Fibroblast of the aortic adventitia (primary cell): ENCODE measurements around the gene CX3CL1. TPM values are rescaled to one million over a fixed set of nuclear protein-coding genes. Genes with fewer than 3 reads are reported as not detected.
A peak's percentile ranks its signal among the peaks of the same experiment; 100 is the strongest.
"Not testable (repeated sequence)": the region's sequence is repeated elsewhere in the genome, so short reads cannot be mapped to it uniquely, and the experiment has no call there.

Experiments used
- DNase-seq: peaks from one replicate; pipeline ENCODE4 v3.0.0-alpha.2; 2010; ENCODE audit warnings: low read depth
- H3K4me3 ChIP-seq: 2 replicates; pipeline ENCODE4 v1.5.1; 2011; ENCODE audit warnings: low read depth, mild to moderate bottlenecking, control low read depth, low read length, moderate library complexity
- total RNA-seq: library from RNA; depleted of rRNA; stranded (reverse); fragments of >200 nt; gene quantifications from 2 replicates; pipeline ENCODE4 v1.2.3, GENCODE V29; 2012; ENCODE audit warnings: low replicate concordance
- TF ChIP-seq, protein P1 (sequence below): IDR thresholded peaks from 2 replicates; pipeline ENCODE4 v1.5.1; 2011; ENCODE audit warnings: mild to moderate bottlenecking, low read length, control low read depth, inconsistent platforms; ENCODE audit not compliant: insufficient read depth

The CX3CL1 gene
- total RNA-seq, 1 donor: 0.18 TPM

DNA sequence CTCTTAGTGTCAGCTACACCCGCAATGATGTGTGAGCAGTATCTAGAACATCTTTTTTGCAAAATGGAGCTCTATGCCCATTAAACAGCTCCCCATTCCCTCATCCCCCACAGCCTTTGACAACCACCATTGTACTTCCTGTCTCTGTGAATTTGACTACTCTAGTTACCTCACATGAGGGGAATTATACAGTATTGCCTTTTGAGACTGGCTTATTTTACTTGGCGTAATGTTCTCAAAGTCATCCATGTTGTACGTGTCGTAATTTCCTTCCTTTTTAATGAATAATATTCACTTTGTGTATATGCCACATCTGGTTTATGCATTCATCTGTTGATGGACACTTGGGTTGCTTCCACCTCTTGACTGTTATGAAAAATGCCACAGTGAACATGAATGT lies 36.9 kb upstream of the CX3CL1 start:
- TF ChIP-seq, protein P1, sequence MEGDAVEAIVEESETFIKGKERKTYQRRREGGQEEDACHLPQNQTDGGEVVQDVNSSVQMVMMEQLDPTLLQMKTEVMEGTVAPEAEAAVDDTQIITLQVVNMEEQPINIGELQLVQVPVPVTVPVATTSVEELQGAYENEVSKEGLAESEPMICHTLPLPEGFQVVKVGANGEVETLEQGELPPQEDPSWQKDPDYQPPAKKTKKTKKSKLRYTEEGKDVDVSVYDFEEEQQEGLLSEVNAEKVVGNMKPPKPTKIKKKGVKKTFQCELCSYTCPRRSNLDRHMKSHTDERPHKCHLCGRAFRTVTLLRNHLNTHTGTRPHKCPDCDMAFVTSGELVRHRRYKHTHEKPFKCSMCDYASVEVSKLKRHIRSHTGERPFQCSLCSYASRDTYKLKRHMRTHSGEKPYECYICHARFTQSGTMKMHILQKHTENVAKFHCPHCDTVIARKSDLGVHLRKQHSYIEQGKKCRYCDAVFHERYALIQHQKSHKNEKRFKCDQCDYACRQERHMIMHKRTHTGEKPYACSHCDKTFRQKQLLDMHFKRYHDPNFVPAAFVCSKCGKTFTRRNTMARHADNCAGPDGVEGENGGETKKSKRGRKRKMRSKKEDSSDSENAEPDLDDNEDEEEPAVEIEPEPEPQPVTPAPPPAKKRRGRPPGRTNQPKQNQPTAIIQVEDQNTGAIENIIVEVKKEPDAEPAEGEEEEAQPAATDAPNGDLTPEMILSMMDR: no peak
- H3K4me3 ChIP-seq: no peak overlapping the region
- no peak for DNase-seq

DNA sequence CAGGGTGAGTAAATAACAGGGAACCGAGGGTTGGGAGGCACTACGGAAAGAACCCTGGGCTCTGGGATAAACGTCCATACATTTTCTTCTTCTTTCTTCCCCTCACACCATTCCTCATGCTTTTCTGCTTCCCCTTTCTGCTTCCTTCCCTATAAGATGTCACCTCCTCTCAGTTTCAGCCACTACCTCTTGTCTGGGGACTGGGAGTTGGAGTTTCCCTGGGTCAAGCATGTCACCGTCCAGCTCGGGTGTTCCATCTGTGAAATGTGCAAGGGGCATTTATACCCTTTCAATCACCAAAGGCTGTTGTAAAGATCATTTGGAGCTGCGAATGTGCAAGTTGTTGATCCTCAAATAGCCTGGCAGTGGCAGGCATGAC lies 31.2 kb upstream of the CX3CL1 start:
- TF ChIP-seq, protein P1: no peak
- no peak for DNase-seq
- no peak overlapping the region for H3K4me3 ChIP-seq

DNA sequence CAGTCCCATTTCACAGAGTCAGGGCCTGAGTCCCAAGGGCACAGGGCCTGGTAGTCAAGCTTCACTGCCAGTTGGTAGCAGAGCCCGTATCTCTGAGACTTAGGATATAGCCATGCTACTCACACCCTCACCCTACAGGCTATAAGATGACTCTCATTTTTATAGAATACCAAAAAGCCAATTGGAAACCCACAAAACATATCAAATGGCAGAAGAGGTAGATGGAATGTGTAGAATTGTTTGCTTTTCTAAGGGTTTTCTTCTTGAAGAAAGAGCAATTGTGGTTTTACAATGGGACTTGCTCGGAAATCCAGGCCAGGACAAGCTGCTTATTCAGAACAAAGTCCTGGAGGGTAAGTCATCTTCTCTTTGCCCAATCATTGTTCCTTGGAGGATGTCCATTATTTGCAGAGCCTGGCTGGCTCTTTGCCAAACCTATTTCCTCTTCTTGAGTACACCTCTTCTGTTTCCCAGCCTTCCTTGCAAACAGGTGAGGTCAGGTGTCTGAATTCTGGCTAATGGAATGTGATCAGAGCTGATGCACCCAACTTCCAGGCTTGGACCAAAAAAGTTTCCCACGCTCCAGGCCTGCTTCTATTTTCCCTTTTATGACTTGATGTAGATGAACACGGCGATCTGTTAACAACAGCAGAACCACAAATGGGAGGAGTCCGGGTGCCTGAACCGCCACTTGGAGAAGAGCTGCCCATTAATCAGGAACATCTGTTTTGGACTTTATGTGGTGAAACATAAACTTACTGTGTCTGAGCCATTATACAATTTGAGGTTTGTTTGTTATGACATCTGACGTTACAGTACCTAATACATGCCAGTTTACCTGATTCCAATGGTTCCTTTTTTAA lies 30.6 kb upstream of the CX3CL1 start:
- H3K4me3 ChIP-seq: no peak overlapping the region
- TF ChIP-seq, protein P1: no peak
- peak; percentile 77 for DNase-seq

GRCh38 chr16:57342606-57343005 lies 29.7 kb upstream of the CX3CL1 start:
- not testable (repeated sequence) for DNase-seq, H3K4me3 ChIP-seq

DNA sequence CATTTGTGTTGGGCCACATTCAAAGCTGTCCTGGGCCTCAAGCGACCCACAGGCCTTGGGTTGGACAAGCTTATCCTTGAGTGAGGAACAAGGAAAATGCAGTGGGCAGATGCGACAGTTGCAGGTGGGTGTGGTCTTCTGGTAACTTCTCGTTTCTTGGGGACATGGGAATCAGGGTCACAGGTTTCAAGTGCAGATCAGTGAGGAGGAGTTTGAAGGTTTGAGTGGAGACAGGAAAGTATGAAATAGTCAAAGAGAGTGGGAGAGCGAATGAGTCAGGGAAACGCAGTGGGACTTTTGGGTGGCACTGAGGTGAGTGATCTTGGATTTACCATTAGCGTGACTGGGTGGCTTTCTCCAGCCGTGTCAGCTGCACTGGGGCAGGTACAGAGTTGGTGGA lies 29.1 kb upstream of the CX3CL1 start:
- TF ChIP-seq, protein P1: no peak
- DNase-seq: no peak
- no peak overlapping the region for H3K4me3 ChIP-seq

- DNase-seq, H3K4me3 ChIP-seq: not testable (repeated sequence)
These were observed 28.2 kb upstream of the CX3CL1 start for GRCh38 chr16:57344094-57344493.

DNA sequence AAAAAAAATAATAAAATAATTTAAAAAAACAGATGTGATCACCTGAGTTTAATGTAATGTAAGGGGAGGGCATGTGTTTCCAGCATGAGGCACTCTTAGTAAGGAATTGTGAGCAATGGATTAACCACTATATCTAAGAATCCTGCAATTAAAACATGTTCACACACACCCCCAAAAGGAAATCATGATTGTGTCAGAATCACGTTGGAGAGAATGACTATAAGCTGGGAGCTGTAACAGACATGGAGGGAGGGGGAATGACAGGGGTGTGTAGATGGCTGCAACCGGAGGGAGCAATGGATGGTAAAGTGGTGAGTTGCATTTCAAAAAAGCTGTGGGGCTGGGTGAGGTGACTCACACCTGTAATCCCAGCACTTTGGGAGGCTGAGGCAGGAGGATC lies 27.3 kb upstream of the CX3CL1 start:
- TF ChIP-seq, protein P1: no peak
- H3K4me3 ChIP-seq: no peak overlapping the region
- DNase-seq: no peak

GRCh38 chr16:57345666-57346204 lies 26.6 kb upstream of the CX3CL1 start:
- DNase-seq: no peak
- TF ChIP-seq, protein P1: no peak
- H3K4me3 ChIP-seq: no peak overlapping the region
